ENCODE results near the gene XAB2.

The XAB2 gene

DNA sequence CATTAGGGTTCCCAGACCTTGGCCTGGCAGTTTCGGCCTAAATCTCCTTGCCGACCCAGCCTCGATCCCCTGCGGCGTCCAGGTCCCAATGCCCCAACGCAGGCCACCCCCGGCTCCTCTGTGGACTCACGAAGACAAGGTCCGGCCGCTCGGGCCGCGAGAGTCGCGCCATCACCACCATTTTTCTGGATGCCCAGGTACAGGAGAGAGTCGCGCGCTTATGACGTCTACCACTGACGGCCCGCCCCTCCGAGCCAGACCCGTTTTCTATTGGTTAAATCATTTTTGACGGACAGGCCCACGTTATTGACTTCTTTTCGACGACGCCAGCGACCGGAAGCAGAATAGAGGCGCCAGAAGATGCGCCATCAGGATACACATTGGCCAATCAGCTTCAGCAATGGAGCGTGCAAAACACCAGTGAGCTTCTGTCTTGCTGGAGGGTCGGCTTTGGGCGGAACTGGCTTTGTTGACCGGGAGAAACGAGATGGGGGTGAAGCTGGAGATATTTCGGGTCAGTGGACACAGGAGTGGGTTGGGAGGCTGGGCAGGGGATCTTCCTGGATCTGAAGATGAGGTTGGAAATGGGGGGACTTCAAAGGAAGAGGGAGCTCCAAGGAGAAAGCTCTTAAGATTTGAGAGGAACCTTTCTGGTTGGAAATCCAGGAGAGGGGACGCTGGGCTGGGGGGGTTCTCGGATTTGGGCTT lies at the start of gene XAB2, which contains the start of gene PET100:
TSS of gene XAB2 (minus strand) at position 199 of the 708 bp plus-strand sequence. CDS start at position 181, 18 bp downstream.
TSS of gene PET100 (plus strand) at position 447 of the 708 bp plus-strand sequence. CDS start at position 488, 41 bp downstream.
- H3K4me3 ChIP-seq (ENCODE audit: low read depth, low read length), result peak within 1 kb of the TSS; percentile 99
- CTCF ChIA-PET, result interaction anchor here (1.2 to 3.6 kb wide), 5 partner anchors 23 to 170 kb away, joined by 3 to 18 read pairs (median 7); partner anchors contain the start of genes MCEMP1 and TRAPPC5
- peak; percentile 94 for DNase-seq (ENCODE audit: low read depth, low spot score)
- POLR2A ChIA-PET, result interaction anchor here (0.7 to 1.0 kb wide), 2 partner anchors 66 to 433 kb away, joined by 3 read pairs; no protein-coding TSS in a partner anchor
- TF ChIP-seq, protein P1, sequence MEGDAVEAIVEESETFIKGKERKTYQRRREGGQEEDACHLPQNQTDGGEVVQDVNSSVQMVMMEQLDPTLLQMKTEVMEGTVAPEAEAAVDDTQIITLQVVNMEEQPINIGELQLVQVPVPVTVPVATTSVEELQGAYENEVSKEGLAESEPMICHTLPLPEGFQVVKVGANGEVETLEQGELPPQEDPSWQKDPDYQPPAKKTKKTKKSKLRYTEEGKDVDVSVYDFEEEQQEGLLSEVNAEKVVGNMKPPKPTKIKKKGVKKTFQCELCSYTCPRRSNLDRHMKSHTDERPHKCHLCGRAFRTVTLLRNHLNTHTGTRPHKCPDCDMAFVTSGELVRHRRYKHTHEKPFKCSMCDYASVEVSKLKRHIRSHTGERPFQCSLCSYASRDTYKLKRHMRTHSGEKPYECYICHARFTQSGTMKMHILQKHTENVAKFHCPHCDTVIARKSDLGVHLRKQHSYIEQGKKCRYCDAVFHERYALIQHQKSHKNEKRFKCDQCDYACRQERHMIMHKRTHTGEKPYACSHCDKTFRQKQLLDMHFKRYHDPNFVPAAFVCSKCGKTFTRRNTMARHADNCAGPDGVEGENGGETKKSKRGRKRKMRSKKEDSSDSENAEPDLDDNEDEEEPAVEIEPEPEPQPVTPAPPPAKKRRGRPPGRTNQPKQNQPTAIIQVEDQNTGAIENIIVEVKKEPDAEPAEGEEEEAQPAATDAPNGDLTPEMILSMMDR (IDR thresholded peaks at IDR 0.05; ENCODE audit: insufficient read depth, low read length, missing control alignments), result no peak

DNA sequence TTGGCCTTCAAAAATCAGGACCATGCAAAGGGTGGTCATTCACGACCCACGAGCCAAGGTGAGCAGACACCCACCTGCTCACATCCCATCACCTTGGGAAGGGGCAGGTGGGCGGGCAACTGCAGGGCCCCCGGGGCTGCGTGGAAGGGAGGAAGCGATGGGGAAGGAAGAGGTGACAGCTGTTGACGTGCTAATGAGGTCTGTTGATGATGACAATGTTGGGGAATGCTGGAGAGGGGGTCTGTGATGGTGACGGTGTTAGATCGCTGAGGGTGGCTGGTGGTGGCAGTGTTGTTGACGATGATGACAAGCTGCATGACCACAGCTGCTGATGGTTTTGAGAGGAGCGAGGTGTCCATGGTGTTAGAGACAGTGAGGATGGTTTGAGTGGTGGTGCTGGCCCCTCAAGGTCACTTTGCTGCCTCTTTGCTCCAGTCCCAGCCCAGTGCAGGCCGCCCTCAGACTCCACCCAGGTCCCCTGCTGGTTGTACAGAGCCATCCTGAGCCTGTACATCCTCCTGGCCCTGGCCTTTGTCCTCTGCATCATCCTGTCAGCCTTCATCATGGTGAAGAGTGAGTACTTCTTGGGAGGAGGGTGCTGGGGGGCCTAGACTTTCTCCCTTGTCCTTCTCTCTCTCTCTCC lies 48.4 kb upstream of the XAB2 start:
- CTCF ChIA-PET, result interaction anchor here (0.7 to 3.8 kb wide), 10 partner anchors 11 to 324 kb away, joined by 3 to 15 read pairs (median 4); partner anchors contain the start of genes PET100 and XAB2
- POLR2A ChIA-PET, result no interaction called here
- TF ChIP-seq, protein P1 (IDR thresholded peaks at IDR 0.05; ENCODE audit: insufficient read depth, low read length, missing control alignments), result no peak
- no peak for DNase-seq (ENCODE audit: low read depth, low spot score)
- H3K4me3 ChIP-seq (ENCODE audit: low read depth, low read length), result no peak overlapping the region

DNA sequence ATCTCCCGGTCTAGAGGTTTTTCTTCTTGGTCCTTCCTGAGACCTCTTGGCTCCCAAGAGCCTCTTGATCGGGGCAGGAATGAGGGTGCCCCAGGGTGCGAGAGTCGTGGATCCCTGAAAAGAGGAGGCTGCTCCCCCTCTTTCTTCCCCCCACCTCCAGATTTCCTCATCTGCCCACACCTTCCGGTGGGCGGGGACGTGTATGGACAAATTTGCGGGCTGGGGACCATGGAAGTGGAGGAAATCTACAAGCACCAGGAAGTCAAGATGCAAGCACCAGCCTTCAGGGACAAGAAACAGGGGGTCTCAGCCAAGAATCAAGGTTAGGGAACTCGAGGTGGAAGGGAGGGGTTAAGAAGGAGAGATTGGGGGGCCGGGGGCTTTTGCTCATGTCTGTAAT lies 47.5 kb upstream of the XAB2 start, which contains the start of gene MCEMP1:
TSS of gene MCEMP1 (plus strand) at position 237 of the 400 bp plus-strand sequence. CDS start at position 268, 31 bp downstream.
- POLR2A ChIA-PET, result no interaction called here
- H3K4me3 ChIP-seq (ENCODE audit: low read depth, low read length), result no peak within 1 kb of the TSS
- CTCF ChIA-PET, result interaction anchor here (1.3 to 3.8 kb wide), 6 partner anchors 10 to 123 kb away, joined by 3 to 15 read pairs (median 6); partner anchors contain the start of genes PET100 and XAB2
- no peak for DNase-seq (ENCODE audit: low read depth, low spot score)
- TF ChIP-seq, protein P1 (IDR thresholded peaks at IDR 0.05; ENCODE audit: insufficient read depth, low read length, missing control alignments), result no peak

DNA sequence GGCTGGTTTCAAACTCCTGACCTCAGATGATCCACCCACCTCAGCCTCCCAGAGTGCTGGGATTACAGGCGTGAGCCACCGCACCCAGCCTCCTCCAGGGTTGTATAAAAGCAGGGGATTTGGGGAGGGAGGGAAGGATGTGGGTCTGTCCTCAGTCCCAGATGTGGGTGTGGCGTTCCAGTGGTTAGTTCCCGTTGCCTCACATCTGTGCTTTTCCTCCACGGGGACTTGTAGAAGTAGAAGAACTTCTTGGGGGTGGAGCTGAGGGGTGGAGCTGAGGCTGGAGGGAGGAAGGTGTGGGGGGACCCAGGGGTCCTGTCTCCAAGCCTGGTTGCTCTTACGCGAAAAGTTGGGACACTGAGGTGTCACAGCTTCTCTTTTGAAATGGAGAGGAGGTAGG lies 47.0 kb upstream of the XAB2 start:
- no peak overlapping the region for H3K4me3 ChIP-seq (ENCODE audit: low read depth, low read length)
- ChIA-PET CTCF (interaction anchor here (1.4 to 3.8 kb wide), 4 partner anchors 10 to 108 kb away, joined by 3 to 13 read pairs (median 6); partner anchors contain the start of genes PET100 and XAB2), POLR2A (no interaction called here)
- TF ChIP-seq, protein P1 (IDR thresholded peaks at IDR 0.05; ENCODE audit: insufficient read depth, low read length, missing control alignments), result no peak
- no peak for DNase-seq (ENCODE audit: low read depth, low spot score)

DNA sequence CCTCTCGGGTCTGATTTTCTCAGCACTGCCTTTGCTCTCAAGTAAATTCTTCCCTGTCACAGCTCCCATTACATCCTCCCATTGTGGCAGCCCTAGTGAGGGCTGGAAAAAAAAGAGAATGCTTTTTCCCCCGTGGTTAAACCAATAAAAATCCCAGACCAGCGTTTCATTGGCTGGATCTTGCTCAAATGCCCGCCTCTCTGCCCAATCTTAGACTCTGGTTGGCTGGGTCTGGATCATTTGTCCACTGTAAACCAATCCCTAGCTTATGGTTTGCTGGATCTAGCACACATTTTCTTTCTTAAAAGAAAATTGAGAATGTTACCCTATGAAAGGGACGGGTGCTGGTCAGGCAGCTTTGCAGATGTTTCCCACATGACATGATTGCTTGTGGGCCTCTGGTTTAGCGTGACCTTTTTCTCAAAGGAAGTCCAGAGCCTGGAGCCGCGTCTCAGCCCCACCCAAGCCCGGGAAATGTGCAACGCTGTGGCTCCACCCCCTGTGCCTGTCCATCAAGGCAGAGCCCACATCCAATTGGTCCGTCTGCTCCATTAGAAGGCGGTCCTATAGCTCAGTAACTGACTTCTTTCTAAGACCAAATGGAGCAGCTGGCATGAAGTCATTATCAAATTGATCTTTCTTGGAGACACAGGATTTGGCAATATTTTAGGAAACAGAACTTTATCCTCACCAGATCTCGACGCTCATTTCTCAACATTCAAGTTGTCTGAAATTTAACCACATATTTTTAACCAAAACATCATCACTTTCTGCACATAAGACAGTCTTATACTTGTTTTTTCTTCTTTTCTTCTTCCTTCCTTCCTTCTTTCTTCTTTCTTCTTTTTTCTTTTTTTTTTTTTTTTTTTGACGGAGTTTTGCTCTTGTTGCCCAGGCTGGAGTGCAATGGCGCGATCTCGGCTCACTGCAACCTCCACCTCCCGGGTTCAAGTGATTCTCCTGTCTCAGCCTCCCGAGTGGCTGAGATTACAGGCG lies 45.0 kb upstream of the XAB2 start:
- H3K4me3 ChIP-seq (ENCODE audit: low read depth, low read length), result no peak overlapping the region
- no peak for DNase-seq (ENCODE audit: low read depth, low spot score)
- TF ChIP-seq, protein P1 (IDR thresholded peaks at IDR 0.05; ENCODE audit: insufficient read depth, low read length, missing control alignments), result no peak
- ChIA-PET CTCF (interaction anchor here (1.2 to 7.7 kb wide), 2 partner anchors 18 to 22 kb away, joined by 4 to 33 read pairs; no protein-coding TSS in a partner anchor), POLR2A (no interaction called here)

Measured in AG04449 (cell line).